DND-41 (cell line): ENCODE data around the gene BCO1.

ENCODE experiments used
- ATAC-seq: fragments of 200-7000 bp; cut with Tn5 transposase; 3 replicates; pipeline ENCODE4 v1.9.1; 2021; ENCODE audit warnings: low read depth; ENCODE audit not compliant: insufficient read depth
- DNase-seq: peaks from one replicate; pipeline ENCODE4 v3.0.0-alpha.2; 2020
- H2AFZ ChIP-seq: 2 replicates; pipeline ENCODE4 v1.6.0; 2012; ENCODE audit warnings: low read depth, low read length
- H3K27ac ChIP-seq: 2 replicates; pipeline ENCODE4 v1.5.1; 2012; ENCODE audit warnings: low read length, inconsistent platforms
- H3K27me3 ChIP-seq: fragments of 200-600 bp; sonication (generic); 2 replicates; pipeline ENCODE4 v1.6.0; 2012; ENCODE audit warnings: low read length, mild to moderate bottlenecking, inconsistent platforms; ENCODE audit not compliant: insufficient read depth, poor library complexity
- H3K36me3 ChIP-seq: 2 replicates; pipeline ENCODE4 v1.5.1; 2012; ENCODE audit warnings: low read length, inconsistent platforms; ENCODE audit not compliant: insufficient read depth
- H3K4me1 ChIP-seq: 2 replicates; pipeline ENCODE4 v1.5.1; 2012; ENCODE audit warnings: mild to moderate bottlenecking, low read length; ENCODE audit not compliant: insufficient read depth
- H3K4me2 ChIP-seq: 2 replicates; pipeline ENCODE4 v1.6.0; 2012; ENCODE audit warnings: mild to moderate bottlenecking, moderate library complexity, low read length, inconsistent platforms; ENCODE audit not compliant: insufficient read depth
- H3K4me3 ChIP-seq, 2 experiments: fragments of 200-600 bp in 1 of 2; shearing (Covaris generic) in 1 of 2; 2 replicates each; pipeline ENCODE4 v1.5.1; 2012 to 2016; ENCODE audit warnings: inconsistent platforms in 2 of 2, low read length in 2 of 2, mild to moderate bottlenecking in 2 of 2, low read depth in 1 of 2, moderate library complexity in 1 of 2
- H3K79me2 ChIP-seq: 2 replicates; pipeline ENCODE4 v1.6.0; 2012; ENCODE audit warnings: low read length, inconsistent platforms; ENCODE audit not compliant: insufficient read depth
- H3K9ac ChIP-seq: 2 replicates; pipeline ENCODE4 v1.6.0; 2012; ENCODE audit warnings: low read depth, mild to moderate bottlenecking, inconsistent platforms, low read length, moderate library complexity
- H3K9me3 ChIP-seq: 2 replicates; pipeline ENCODE4 v1.5.1; 2012; ENCODE audit warnings: low read length, moderate library complexity, mild to moderate bottlenecking, inconsistent platforms; ENCODE audit not compliant: insufficient read depth, severe bottlenecking
- H4K20me1 ChIP-seq: 2 replicates; pipeline ENCODE4 v1.6.0; 2012; ENCODE audit warnings: low read length; ENCODE audit not compliant: insufficient read depth
- CTCF ChIP-seq: IDR thresholded peaks from 2 replicates; pipeline ENCODE4 v1.5.1; 2012; ENCODE audit warnings: borderline replicate concordance, low read length, moderate library complexity, mild to moderate bottlenecking; ENCODE audit not compliant: poor library complexity, severe bottlenecking; ENCODE audit errors: extremely low read depth
- EZH2 ChIP-seq: IDR thresholded peaks from 3 replicates; pipeline ENCODE4 v1.6.1; 2012; ENCODE audit warnings: borderline replicate concordance, low read depth, mild to moderate bottlenecking, moderate library complexity, low read length, inconsistent platforms; ENCODE audit not compliant: severe bottlenecking

BCO1 gene

DNA sequence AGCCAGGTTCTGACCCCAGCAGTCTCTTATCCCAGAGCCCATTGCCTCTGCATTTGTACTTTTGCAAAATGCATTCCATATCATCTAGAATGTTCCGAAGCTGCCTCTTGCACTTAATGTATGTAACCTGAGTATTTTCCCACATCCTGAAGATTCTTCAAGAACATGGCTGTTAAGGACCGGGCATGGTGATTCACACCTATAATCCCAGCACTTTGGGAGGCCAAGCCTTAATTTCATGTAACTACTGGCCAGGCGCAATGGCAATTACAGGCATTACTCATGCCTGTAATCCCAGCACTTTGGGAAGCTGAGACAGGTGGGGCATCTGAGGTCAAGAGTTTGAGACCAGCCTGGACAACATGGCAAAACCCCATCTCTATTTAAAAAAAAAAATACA lies 44.6 kb downstream of the BCO1 start:
- no peak overlapping the region for H2AFZ ChIP-seq
- no peak for ATAC-seq
- H3K4me3 ChIP-seq = no peak overlapping the region
- peaks cover 3% of the 10 kb centered on the region for H3K27me3 ChIP-seq
- no peak for TF ChIP-seq CTCF
- no peak for TF ChIP-seq EZH2
- H3K27ac ChIP-seq = no peak overlapping the region
- H3K36me3 ChIP-seq = no peaks in the 10 kb centered on the region
- H3K79me2 ChIP-seq = no peaks in the 10 kb centered on the region
- no peaks in the 10 kb centered on the region for H3K9me3 ChIP-seq
- DNase-seq = no peak
- no peak overlapping the region for H3K9ac ChIP-seq
- no peak overlapping the region for H3K4me2 ChIP-seq
- no peaks in the 10 kb centered on the region for H3K4me1 ChIP-seq
- no peaks in the 10 kb centered on the region for H4K20me1 ChIP-seq

DNA sequence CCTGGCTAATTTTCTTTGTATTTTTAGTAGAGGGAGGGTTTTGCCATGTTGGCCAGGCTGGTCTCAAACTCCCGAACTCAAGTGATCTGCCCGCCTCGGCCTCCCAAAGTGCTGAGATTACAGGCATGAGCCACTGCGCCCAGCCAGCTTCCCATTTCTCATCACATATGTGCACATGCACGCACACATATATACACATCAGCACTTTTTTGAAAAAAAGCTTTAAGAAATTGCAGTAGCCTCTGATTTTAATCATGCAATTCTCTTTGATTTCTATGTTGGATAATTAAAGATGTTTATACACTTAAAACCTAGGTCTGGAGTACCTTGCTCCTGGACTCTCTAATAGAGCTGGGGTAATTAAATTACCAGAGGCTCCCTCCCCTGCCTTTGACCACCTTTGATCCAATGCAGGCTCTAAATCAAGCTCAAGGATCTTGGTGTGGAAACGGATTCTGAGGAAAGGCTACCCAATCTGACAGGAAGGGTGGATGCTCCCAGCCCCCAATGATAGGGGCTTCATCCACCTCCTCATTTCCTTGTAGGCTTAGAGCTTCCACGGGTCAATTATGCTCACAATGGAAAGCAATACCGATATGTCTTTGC lies 46.6 kb downstream of the BCO1 start:
- H3K36me3 ChIP-seq = no peaks in the 10 kb centered on the region
- DNase-seq = no peak
- TF ChIP-seq EZH2 (no peak), CTCF (no peak)
- H3K4me1 ChIP-seq = no peaks in the 10 kb centered on the region
- no peaks in the 10 kb centered on the region for H3K9me3 ChIP-seq
- no peak overlapping the region for H3K4me3 ChIP-seq
- no peak for ATAC-seq
- H2AFZ ChIP-seq = no peak overlapping the region
- H3K9ac ChIP-seq = no peak overlapping the region
- H3K79me2 ChIP-seq = no peaks in the 10 kb centered on the region
- H3K4me2 ChIP-seq = no peak overlapping the region
- H4K20me1 ChIP-seq = no peaks in the 10 kb centered on the region
- H3K27ac ChIP-seq = no peak overlapping the region
- H3K27me3 ChIP-seq = peaks cover 3% of the 10 kb centered on the region

GRCh38 chr16:81286190-81286589 lies 47.7 kb downstream of the BCO1 start:
- Histone ChIP-seq H3K9ac (no peak overlapping the region), H3K9me3 (no peaks in the 10 kb centered on the region), H3K36me3 (no peaks in the 10 kb centered on the region), H3K4me2 (no peak overlapping the region), H3K4me1 (no peaks in the 10 kb centered on the region), H3K4me3 (no peak overlapping the region), H3K27ac (no peak overlapping the region), H3K79me2 (no peaks in the 10 kb centered on the region), H4K20me1 (no peaks in the 10 kb centered on the region), H2AFZ (no peak overlapping the region), H3K27me3 (peaks cover 3% of the 10 kb centered on the region)
- no peak for TF ChIP-seq EZH2
- no peak for TF ChIP-seq CTCF
- no peak for DNase-seq
- ATAC-seq = no peak
